Endothelial cell (in vitro differentiated cells): ENCODE measurements around the gene METAP1D. TPM values are rescaled to one million over a fixed set of nuclear protein-coding genes. Genes with fewer than 3 reads are reported as not detected.
A peak's percentile ranks its signal among the peaks of the same experiment; 100 is the strongest.

Source experiments
- DNase-seq: peaks from one replicate; pipeline ENCODE4 v3.0.0; 2021; ENCODE audit warnings: low spot score
- H3K27ac Mint-ChIP-seq: one replicate; pipeline ENCODE4 v1.8.0; 2021; ENCODE audit warnings: mixed read lengths, inconsistent platforms; ENCODE audit not compliant: unreplicated experiment
- H3K27me3 Mint-ChIP-seq: one replicate; pipeline ENCODE4 v1.8.0; 2021; ENCODE audit warnings: mild to moderate bottlenecking, moderate library complexity, mixed read lengths, inconsistent platforms; ENCODE audit not compliant: unreplicated experiment
- H3K36me3 Mint-ChIP-seq: one replicate; pipeline ENCODE4 v1.8.0; 2021; ENCODE audit warnings: mild to moderate bottlenecking, low read depth, mixed read lengths, inconsistent platforms; ENCODE audit not compliant: unreplicated experiment
- H3K4me1 Mint-ChIP-seq: one replicate; pipeline ENCODE4 v1.8.0; 2021; ENCODE audit warnings: mild to moderate bottlenecking, mixed read lengths, inconsistent platforms; ENCODE audit not compliant: unreplicated experiment
- H3K4me3 Mint-ChIP-seq: one replicate; pipeline ENCODE4 v1.8.0; 2021; ENCODE audit warnings: mild to moderate bottlenecking, mixed read lengths, inconsistent platforms; ENCODE audit not compliant: unreplicated experiment
- H3K9me3 Mint-ChIP-seq: one replicate; pipeline ENCODE4 v1.8.0; 2021; ENCODE audit warnings: mixed read lengths, inconsistent platforms; ENCODE audit not compliant: unreplicated experiment
- CTCF ChIP-seq: fragments of 200-600 bp; sonication (generic); IDR thresholded peaks from one replicate; pipeline ENCODE4 v1.5.0; 2021; ENCODE audit warnings: antibody characterized with exemption; ENCODE audit not compliant: unreplicated experiment
- total RNA-seq: library from RNA; stranded (reverse); fragmentation: NEBNext Ultra II Directional; extraction: Animal tissue kit (Norgen Biotek cat#: 25700); gene quantifications from one replicate; pipeline ENCODE4 v1.2.1, GENCODE V29; 2021; ENCODE audit not compliant: unreplicated experiment

Gene METAP1D
- total RNA-seq, 1 donor from 2014 or later, result 3.6 TPM

- no peak overlapping the region for H3K27ac Mint-ChIP-seq
- H3K27me3 Mint-ChIP-seq, result peaks cover 51% of the 10 kb centered on the region
- no peak for DNase-seq
- no peaks in the 10 kb centered on the region for H3K9me3 Mint-ChIP-seq
- H3K4me3 Mint-ChIP-seq, result peak overlapping the region; percentile 86
- peaks cover 7% of the 10 kb centered on the region for H3K36me3 Mint-ChIP-seq
- H3K4me1 Mint-ChIP-seq, result peaks cover 27% of the 10 kb centered on the region
- TF ChIP-seq CTCF, result no peak
Measured at GRCh38 chr2:172096626-172097547, 97.1 kb downstream of the METAP1D start.

GRCh38 chr2:172097557-172098131 is 97.9 kb downstream of the METAP1D start:
- H3K4me1 Mint-ChIP-seq, result peaks cover 28% of the 10 kb centered on the region
- H3K4me3 Mint-ChIP-seq, result no peak overlapping the region
- no peak for DNase-seq
- H3K27me3 Mint-ChIP-seq, result peaks cover 49% of the 10 kb centered on the region
- no peak for TF ChIP-seq CTCF
- H3K27ac Mint-ChIP-seq, result no peak overlapping the region
- peaks cover 7% of the 10 kb centered on the region for H3K36me3 Mint-ChIP-seq
- no peaks in the 10 kb centered on the region for H3K9me3 Mint-ChIP-seq

GRCh38 chr2:172098287-172098649 is 98.5 kb downstream of the METAP1D start:
- Mint-ChIP-seq H3K36me3 (peaks cover 7% of the 10 kb centered on the region), H3K27ac (no peak overlapping the region), H3K4me3 (peak overlapping the region; percentile 49), H3K4me1 (peaks cover 29% of the 10 kb centered on the region), H3K27me3 (peaks cover 44% of the 10 kb centered on the region), H3K9me3 (no peaks in the 10 kb centered on the region)
- no peak for DNase-seq
- no peak for TF ChIP-seq CTCF

- Mint-ChIP-seq H3K4me3 (peak overlapping the region; percentile 49), H3K9me3 (no peaks in the 10 kb centered on the region), H3K27me3 (peaks cover 40% of the 10 kb centered on the region), H3K4me1 (peaks cover 33% of the 10 kb centered on the region), H3K27ac (no peak overlapping the region), H3K36me3 (peaks cover 6% of the 10 kb centered on the region)
- TF ChIP-seq CTCF, result no peak
- no peak for DNase-seq
Measured at GRCh38 chr2:172098650-172099471, 99.1 kb downstream of the METAP1D start.
